SK-N-SH (cell line): Measurements from ENCODE around the gene OTUD1.

ENCODE experiments used
- CTCF ChIP-seq: fragments of 200-600 bp; sonication (generic); IDR thresholded peaks from 2 replicates; pipeline ENCODE4 v1.6.1; 2017; ENCODE audit warnings: antibody characterized with exemption, mild to moderate bottlenecking, moderate library complexity
- MAX ChIP-seq: IDR thresholded peaks from 2 replicates; pipeline ENCODE4 v1.4.0; 2012; ENCODE audit warnings: low read depth
- MXI1 ChIP-seq: IDR thresholded peaks from 2 replicates; pipeline ENCODE4 v1.6.1; 2012; ENCODE audit warnings: mild to moderate bottlenecking, low read depth, low read length, improper control_type of control experiment
- PBX3 ChIP-seq: IDR thresholded peaks from 2 replicates; pipeline ENCODE4; 2012
- RAD21 ChIP-seq: IDR thresholded peaks from 2 replicates; pipeline ENCODE4 v1.6.1; 2012; ENCODE audit warnings: mild to moderate bottlenecking, low read length
- REST ChIP-seq: IDR thresholded peaks from 2 replicates; pipeline ENCODE4 v1.6.1; 2012; ENCODE audit warnings: mild to moderate bottlenecking, low read depth, low read length, moderate library complexity
- SMC3 ChIP-seq: IDR thresholded peaks from 2 replicates; pipeline ENCODE4 v1.6.1; 2012; ENCODE audit warnings: low read depth, low read length, improper control_type of control experiment
- TCF12 ChIP-seq: IDR thresholded peaks from 2 replicates; pipeline ENCODE4 v1.4.0; 2012
- TEAD4 ChIP-seq: IDR thresholded peaks from 2 replicates; pipeline ENCODE4 v1.4.0; 2012; ENCODE audit warnings: mild to moderate bottlenecking, borderline replicate concordance; ENCODE audit not compliant: insufficient read depth
- YY1 ChIP-seq: IDR thresholded peaks from 2 replicates; pipeline ENCODE4 v1.4.0; 2012; ENCODE audit warnings: low read depth, mild to moderate bottlenecking

GRCh38 chr10:23435378-23435777, 3.5 kb upstream of the OTUD1 start:
- TF ChIP-seq MXI1 (no peak), CTCF (no peak), RAD21 (no peak), SMC3 (no peak), TEAD4 (no peak), MAX (no peak), TCF12 (no peak), YY1 (no peak), REST (no peak), PBX3 (no peak)
